Stimulated activated CD4-positive, alpha-beta T cell treated with anti-CD3 and anti-CD28 coated beads, Interleukin-15, amount 100 ng/mL, for 24 hours (primary cell): ENCODE results near the gene U2AF1L4.

Experiments
- DNase-seq: peaks from one replicate; pipeline ENCODE4 v3.0.0-alpha.2; 2020

The U2AF1L4 gene

DNA sequence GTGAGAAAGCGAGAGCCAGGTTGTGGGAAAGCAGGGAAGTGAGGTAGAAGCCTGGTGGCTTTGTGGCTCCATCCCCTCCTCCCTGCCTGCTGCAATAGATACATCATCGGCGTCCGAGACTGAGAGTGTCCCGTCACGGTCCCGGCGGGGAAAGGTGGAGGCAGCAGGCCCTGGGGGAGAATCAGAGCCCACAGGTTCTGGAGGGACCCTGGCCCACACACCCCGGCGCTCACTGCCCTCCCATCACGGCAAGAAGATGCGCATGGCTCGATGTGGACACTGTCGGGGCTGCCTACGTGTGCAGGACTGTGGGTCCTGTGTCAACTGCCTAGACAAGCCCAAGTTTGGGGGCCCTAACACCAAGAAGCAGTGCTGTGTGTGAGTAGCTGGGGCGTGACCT, 22.3 kb downstream of the U2AF1L4 start:
- DNase-seq, result no peak

DNA sequence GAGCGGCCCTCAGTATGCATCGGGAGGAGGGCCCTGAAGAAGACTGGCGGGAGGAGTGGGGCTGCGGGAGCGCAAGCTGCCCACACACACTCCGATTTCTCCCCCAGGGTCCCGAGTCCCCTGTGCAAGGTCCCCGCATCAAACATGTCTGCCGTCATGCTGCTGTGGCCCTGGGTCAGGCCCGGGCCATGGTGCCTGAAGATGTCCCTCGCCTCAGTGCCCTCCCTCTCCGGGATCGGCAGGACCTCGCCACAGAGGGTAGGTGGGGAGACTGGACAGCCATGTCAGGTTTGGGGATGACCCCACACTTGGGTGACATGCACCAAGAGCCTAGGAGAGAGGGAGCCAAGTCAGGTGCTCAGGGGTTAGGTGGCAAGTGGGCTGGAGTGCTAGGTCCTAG, 22.8 kb downstream of the U2AF1L4 start:
- no peak for DNase-seq

DNA sequence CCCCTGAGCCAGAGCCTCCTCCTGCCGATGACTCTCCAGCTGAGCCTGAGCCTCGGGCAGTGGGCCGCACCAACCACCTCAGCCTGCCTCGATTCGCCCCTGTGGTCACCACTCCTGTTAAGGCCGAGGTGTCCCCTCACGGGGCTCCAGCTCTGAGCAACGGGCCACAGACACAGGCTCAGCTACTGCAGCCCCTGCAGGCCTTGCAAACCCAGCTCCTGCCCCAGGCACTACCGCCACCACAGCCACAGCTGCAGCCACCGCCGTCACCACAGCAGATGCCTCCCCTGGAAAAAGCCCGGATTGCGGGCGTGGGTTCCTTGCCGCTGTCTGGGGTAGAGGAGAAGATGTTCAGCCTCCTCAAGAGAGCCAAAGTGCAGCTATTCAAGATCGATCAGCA, 23.8 kb downstream of the U2AF1L4 start:
- DNase-seq, result no peak

DNA sequence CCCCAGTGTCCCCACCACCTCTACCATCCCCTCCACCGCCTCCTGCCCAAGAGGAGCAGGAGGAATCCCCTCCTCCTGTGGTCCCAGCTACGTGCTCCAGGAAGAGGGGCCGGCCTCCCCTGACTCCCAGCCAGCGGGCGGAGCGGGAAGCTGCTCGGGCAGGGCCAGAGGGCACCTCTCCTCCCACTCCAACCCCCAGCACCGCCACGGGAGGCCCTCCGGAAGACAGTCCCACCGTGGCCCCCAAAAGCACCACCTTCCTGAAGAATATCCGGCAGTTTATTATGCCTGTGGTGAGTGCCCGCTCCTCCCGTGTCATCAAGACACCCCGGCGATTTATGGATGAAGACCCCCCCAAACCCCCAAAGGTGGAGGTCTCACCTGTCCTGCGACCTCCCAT, 24.6 kb downstream of the U2AF1L4 start:
- no peak for DNase-seq

DNA sequence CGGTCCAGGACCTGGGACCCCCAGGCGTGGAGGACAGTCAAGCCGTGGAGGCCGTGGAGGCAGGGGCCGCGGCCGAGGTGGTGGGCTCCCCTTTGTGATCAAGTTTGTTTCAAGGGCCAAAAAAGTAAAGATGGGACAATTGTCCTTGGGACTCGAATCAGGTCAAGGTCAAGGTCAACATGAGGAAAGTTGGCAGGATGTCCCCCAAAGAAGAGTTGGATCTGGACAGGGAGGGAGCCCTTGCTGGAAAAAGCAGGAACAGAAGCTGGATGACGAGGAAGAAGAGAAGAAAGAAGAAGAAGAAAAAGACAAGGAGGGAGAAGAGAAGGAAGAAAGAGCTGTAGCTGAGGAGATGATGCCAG, 25.1 kb downstream of the U2AF1L4 start:
- no peak for DNase-seq

DNA sequence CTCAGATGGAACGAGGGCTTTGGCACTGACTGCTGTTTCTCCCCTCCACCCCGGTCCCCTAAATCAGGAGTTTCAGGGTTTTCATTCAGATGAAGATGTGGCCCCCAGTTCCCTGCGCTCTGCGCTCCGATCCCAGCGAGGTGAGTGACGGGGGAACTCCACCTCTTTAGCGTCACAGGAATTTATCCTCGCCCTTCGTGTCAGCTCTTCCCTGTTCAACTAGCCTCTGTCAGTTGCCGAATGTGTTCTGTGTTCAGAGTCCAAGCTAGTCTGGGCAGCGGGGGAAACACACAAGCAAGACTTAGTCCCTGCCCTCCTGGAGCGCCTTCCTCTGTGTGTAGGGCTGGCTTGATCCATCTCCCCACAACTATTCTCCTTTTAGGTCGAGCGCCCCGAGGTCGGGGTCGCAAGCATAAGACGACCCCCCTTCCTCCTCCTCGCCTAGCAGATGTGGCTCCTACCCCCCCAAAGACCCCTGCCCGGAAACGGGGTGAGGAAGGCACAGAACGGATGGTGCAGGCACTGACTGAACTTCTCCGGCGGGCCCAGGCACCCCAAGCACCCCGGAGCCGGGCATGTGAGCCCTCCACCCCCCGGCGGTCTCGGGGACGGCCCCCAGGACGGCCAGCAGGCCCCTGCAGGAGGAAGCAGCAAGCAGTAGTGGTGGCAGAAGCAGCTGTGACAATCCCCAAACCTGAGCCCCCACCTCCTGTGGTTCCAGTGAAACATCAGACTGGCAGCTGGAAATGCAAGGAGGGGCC, 25.6 kb downstream of the U2AF1L4 start:
- no peak for DNase-seq

DNA sequence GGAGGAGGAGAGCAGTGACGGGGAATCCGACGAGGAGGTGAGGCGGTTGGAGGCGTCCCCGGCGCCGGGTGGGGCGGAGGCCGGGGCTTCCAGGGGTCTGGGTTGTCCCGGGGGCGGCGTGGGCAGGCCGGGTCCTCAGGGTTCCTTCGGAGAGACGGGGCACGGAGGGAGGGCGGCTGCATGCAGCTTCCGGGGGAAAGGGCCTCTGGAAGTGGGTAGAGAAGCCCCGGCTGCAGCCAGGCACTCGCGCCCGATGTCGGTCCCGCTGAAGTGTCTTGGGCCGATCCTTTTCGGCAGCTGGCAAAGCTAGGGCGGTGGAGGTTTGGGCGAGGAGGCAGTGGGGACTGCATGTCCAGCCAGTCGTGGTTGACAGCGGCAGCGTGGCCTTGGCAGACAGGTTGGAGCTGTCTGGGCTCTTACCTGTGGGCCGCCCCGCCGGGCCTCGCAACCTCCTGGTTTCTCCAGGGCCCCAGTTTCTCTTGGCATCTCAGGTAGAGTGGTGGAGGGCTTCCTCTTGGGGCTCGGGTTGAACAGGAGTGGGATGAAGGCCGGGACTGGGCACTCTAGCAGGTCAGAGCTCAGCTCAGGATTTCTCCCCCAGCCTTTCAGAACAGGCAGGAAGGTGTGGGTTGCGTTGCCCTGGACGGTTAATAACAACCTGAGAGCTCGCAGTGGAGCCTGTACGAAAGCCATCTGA, 26.7 kb downstream of the U2AF1L4 start:
- peak; percentile 79 for DNase-seq

DNA sequence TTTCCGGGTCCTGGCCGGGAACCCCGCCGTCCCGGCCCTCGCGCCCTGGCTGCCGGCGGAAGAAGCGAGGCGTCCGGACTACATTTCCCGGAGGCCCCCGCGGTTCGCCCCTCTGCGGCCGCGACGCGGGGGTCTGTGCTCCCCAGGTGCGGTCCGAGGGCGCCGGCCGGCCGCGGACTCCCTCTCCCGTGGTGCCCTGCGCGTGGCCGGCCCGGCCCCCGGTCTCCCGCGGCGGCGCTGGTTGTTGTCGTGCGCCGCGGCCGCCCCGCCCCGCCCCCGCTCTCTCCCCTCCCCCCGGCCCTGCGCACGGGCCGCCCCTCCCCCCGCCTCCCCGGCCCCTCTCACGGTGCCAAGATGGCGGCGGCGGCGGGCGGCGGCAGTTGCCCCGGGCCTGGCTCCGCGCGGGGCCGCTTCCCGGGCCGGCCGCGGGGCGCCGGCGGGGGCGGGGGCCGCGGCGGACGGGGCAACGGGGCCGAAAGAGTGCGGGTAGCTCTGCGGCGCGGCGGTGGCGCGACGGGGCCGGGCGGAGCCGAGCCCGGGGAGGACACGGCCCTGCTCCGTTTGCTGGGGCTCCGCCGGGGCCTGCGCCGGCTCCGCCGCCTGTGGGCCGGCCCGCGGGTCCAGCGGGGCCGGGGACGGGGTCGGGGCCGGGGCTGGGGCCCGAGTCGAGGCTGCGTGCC, 27.4 kb downstream of the U2AF1L4 start, which contains the start of gene KMT2B:
KMT2B (plus strand) TSS at position 339 of the 680 bp plus-strand sequence; CDS start at position 355, 16 bp downstream.
- no peak for DNase-seq

DNA sequence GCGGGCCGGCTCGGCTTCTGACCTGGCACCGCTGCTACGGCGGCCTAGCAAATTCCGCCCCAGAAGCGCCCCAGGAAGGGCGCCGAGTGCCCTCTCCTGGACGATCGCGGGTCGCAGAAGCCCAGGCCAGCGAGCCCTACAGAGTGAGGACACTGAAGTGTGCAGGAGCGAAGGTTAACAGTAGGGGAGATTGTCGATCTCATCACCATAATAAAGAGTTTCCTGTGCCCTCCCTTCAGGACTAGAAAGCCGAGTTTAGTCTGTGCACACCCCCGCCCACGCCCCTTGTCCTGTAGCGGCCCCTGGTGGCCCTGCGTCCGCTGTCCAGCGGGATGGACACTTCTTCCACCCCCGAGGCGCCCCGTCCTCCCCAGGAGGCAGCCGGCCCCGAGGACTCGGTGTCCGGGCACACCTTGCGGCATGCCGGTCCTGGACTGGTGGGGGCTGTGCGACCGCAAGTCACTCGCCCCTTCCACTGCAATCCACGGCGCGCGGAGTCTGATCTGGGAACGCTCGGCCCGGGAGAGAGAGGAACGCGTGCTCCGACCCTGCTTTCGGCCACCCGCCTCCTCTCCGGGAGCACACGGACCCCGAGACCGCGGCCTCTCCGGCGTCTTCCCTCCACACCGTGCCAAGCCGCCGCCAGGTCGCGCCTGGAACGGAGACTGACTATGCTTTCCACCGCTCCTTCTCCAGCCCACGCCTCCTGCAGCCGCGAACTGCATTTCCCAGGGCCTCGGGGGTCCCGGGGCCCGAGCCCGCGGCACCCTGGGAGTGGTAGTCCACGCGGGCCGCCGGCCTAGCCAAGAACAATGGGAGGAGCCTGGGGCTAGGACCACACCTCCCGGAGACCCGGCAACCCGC, 28.2 kb downstream of the U2AF1L4 start:
- DNase-seq, result peak; percentile 98

DNA sequence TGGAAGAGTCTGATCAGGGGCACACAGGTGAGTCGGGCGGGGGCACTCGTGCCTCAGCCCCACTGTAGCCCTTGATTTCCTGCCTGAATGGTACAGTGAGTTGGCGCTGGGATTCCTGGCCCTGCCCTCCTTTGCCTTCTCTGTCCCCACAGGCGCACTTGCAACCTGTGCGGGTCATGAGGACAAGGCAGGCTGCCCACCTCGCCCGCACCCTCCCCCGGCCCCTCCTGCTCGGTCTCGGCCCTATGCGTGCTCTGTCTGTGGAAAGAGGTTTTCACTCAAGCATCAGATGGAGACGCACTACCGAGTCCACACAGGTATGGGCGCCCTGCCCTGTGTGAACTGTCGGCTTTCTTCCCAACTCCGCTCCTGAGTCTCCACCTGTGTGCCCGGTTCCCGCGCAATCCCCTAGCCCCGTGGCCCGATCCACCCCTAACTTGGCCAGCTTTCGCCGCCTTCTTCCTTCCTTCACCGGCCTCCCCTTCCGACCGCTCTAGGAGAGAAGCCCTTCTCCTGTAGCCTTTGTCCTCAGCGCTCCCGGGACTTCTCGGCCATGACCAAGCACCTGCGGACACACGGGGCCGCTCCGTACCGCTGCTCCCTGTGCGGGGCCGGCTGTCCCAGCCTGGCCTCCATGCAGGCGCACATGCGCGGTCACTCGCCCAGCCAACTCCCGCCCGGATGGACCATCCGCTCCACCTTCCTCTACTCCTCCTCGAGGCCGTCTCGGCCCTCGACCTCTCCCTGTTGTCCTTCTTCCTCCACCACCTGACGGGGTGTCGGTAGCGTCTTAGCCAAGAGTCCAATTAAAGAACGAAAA, 29.0 kb downstream of the U2AF1L4 start:
- peak; percentile 40 for DNase-seq

DNA sequence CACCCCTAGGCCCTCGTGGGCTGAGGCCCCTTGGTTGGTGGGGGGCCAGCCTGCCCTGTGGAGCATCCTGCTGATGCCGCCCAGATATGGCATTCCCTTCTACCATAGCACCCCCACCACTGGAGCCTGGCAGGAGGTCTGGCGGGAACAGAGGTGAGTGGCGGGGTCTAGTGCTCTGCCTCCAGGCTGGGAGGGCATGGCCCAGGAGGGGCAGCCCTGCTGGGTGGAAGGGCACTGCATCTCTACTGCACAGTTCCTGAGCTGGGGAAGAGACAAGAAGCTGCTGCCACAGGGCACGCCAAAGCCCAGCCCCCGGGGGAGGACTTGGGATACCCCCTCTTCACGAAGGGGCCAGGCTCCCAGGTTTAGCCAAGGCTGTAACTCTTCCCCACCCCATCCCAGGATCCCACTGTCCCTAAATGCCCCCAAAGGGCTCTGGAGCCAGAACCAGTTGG, 29.8 kb downstream of the U2AF1L4 start:
- DNase-seq, result peak; percentile 35

DNA sequence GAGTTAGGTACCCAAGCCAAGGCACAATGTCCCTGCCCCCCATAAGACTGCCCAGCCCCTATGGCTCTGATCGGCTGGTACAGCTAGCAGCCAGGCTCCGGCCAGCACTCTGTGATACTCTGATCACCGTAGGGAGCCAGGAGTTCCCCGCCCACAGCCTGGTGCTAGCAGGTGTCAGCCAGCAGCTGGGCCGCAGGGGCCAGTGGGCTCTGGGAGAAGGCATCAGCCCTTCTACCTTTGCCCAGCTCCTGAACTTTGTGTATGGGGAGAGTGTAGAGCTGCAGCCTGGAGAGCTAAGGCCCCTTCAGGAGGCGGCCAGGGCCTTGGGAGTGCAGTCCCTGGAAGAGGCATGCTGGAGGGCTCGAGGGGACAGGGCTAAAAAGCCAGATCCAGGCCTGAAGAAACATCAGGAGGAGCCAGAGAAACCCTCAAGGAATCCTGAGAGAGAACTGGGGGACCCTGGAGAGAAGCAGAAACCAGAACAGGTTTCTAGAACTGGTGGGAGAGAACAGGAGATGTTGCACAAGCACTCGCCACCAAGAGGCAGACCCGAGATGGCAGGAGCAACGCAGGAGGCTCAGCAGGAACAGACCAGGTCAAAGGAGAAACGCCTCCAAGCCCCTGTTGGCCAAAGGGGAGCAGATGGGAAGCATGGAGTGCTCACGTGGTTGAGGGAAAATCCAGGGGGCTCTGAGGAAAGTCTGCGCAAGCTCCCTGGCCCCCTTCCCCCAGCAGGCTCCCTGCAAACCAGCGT, 30.4 kb downstream of the U2AF1L4 start:
- peak; percentile 60 for DNase-seq

DNA sequence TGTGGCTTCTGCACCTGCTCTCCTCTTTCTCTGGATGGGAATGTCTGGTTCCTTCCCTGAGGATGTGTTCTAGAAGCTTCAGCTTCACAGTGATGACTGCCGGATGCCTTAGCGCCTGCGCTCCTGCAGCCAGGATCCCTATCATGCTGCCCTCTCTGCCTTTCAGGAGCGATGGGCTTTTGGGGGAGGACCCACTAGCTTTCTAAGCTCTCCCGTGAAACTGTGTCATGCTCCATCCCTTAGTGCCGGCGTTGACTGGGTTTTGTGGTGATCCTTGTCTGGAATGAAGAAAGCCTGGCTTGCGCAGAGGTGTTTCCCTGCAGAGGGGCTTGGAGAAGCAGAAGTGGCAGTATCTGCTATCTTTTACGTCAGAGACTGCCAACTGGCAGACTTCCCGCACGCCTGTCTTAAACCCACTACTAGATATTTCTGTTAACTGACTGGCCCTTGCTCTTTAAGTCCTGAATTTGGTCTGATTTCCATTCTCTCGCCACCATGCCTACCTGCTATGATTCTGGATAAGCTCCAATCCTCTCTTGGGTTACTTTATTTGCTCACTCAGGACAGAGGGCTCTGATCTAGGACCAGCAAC, 31.2 kb downstream of the U2AF1L4 start:
- DNase-seq, result no peak

DNA sequence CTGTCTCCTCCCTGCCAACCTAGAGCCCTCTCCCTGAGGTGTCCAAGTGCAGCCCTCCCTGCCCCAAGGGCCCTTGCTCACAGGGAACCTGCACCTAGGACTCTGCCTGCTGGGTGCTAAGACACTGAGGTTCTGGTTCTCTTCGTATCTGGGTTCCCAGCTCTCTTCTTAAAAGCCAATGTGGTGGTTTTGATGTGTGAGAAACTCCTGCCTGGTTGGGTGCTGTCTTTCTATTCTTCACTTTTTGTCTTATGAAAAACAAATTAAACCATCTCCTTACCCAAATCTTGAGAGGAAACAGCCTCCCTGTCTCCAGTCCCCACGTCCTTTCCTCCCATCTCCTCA, 31.7 kb downstream of the U2AF1L4 start:
- DNase-seq, result no peak

DNA sequence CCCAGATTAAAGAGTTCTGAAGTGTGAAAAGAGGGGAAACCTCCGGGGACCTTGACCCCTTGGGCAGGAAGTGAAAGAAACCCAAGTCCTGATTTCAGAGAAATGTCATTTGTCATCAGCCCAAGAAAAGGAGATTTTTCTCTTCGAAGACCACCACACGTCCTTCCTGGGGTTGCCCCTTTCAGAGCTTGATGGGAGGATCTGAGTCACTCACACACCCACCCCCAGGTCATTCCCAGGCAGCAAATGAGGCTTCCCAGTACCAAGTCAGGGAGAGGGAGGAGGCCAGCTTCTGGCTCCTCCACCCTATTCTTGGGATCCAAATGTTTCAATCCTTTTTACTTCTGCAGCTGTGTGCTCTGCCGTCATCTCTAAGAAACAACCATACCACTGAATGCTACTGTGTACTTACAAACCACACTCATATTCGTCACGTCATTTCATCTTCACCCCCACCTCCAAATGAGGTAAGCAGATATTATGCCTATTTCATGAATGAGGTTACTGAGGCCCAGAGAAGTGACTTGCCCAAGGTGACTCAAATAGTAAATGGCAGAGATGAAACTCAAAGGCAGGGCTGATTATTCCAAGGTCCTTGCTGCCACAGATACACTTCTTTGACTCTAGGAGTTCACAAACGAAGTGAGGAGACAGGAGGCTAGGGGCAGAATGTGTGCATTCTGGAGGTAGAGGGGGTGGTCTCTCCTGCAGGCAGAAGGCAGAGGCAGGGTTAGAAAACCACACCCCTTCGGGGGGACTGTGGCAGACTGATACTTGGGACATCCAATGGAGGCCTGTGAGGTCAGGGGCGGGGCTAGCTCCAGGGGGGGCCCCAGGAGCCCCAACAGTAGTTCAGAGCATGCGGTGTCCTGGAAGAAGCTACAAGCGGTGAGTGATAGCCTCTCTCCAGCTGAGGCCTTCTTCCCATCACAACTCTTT, 32.4 kb downstream of the U2AF1L4 start:
- DNase-seq, result peak; percentile 93

DNA sequence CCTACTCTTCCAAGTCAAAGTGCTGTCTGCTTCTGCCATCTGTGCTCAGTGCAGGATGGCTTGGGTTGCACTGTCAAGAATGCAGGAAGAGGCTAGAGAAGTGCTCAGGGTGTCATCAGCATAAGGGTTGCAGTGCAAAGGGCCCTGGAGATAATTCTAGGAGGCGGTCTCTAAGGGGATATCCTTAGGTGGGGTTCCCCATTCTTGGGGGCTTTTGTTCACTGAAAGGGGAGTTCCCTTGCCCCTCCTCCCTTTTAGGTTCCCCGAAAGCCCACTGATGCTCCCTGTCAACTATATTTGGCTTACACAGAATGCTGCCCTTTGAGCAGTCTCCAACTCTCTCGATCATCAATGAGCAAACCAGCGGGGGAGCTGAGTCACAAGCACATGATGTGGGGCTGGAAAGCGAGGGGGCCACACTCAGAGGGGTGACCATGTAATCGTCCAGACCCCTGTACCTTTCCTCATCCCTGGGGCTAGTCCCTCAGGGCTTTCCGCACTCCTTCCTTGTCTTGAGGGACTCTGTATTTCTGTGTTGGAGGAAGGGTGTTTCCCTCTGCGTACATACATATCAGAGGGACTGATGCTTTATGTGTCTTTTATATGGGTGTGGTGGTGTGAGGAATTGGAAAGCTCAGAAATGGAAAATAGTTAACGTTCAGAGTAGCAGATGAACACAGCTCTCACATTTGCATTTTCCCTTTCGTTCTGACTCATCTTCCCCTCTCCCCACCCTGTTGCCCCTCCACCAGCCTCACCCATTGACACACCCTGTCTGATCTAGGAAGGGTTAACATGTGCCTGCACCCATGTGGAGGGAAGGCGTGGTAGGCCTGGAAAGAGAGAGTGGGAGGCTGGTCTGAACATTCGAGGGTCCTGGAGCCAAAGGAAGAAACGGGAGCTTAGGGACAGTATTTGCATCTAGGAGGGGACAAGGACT, 34.2 kb downstream of the U2AF1L4 start:
- DNase-seq, result peak; percentile 83

DNA sequence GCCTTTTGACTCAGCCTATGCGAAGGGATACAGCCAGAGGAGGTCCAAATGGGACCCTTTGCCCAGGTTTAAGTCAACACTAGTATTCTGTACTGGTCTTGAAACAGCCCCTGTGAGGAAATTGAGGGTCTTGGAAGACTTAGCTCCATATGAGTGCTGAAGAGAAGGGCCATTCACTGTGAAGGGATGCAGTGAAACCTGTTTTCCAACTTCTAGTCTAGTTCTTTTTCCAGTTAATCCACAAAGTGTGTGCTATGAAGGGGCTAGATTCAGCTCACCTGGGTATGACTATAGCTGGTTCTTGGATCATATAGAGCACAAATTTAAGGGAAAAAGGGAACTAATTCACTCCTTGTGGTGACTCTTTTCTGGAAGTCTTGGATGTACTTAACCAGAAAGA, 36.8 kb downstream of the U2AF1L4 start:
- no peak for DNase-seq

DNA sequence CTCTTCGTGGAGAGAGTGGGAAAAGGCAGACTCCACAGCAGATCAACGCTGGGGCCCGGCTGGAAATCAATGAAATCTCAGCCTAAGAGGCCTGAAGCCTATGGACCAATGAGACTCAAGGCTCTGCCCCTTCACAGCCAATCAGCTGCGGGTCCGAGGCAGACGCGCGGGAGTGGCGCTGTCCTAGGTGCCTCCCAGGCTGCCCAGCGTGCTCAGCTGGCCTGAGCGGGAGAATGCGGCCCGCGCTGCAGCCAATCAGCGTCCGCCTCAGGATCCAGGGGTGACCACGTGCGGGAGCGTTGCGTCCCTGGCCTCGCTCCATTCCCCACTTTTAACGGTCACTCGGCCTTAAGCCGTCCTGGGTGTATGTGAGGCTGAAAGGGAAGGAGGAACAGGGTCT, 41.0 kb downstream of the U2AF1L4 start, which contains the start of gene ZBTB32:
ZBTB32 (plus strand) TSS at position 341 of the 400 bp plus-strand sequence. CDS start 10,069 bp downstream, outside the sequence.
- DNase-seq, result peak; percentile 47
